HG03060 (cell line): ENCODE measurements around the gene SPRR1B.
"Not testable (repeated sequence)": the region's sequence is repeated elsewhere in the genome, so short reads cannot be mapped to it uniquely, and the experiment has no call there.

ENCODE experiments used
- ATAC-seq: cut with Tn5 transposase; IDR thresholded peaks from one replicate; pipeline ENCODE4 v1.9.1; 2021; ENCODE audit warnings: low read depth, moderate number of reproducible peaks; ENCODE audit not compliant: unreplicated experiment

SPRR1B gene

GRCh38 chr1:153030895-153031294, at the start of gene SPRR1B:
Gene SPRR1B, plus strand, starts transcription at chr1:153031203. Its CDS starts 1,143 bp downstream, at chr1:153032346.
- ATAC-seq, result no peak

- ATAC-seq, result no peak
Measured at GRCh38 chr1:152982076-152982475, 48.9 kb upstream of the SPRR1B start.

- ATAC-seq, result no peak
Measured at GRCh38 chr1:152983234-152983633, 47.8 kb upstream of the SPRR1B start.

- ATAC-seq, result no peak
Measured at GRCh38 chr1:152983743-152984142, 47.3 kb upstream of the SPRR1B start, which contains the start of gene SPRR1A. Gene SPRR1A, plus strand, starts transcription at chr1:152984081. Its CDS starts 1,150 bp downstream, at chr1:152985231.

- no peak for ATAC-seq
Measured at GRCh38 chr1:152986578-152986977, 44.4 kb upstream of the SPRR1B start.

GRCh38 chr1:152993186-152993585, 37.8 kb upstream of the SPRR1B start:
- no peak for ATAC-seq

GRCh38 chr1:152995842-152996241, 35.2 kb upstream of the SPRR1B start:
- no peak for ATAC-seq

- no peak for ATAC-seq
Measured at GRCh38 chr1:152996633-152997400, 34.2 kb upstream of the SPRR1B start.

GRCh38 chr1:152997901-152998300, 33.1 kb upstream of the SPRR1B start:
- ATAC-seq, result no peak

GRCh38 chr1:152998476-152998875, 32.5 kb upstream of the SPRR1B start:
- no peak for ATAC-seq

- no peak for ATAC-seq
Measured at GRCh38 chr1:152999818-153000217, 31.2 kb upstream of the SPRR1B start.

- ATAC-seq, result no peak
Measured at GRCh38 chr1:153000294-153000693, 30.7 kb upstream of the SPRR1B start.

GRCh38 chr1:153001382-153001781, 29.6 kb upstream of the SPRR1B start, which contains the start of gene SPRR3:
Gene SPRR3, plus strand, starts transcription at chr1:153001749. Its CDS starts 1,272 bp downstream, at chr1:153003021.
- ATAC-seq, result no peak

GRCh38 chr1:153011235-153011758, 19.7 kb upstream of the SPRR1B start:
- not testable (repeated sequence) for ATAC-seq

GRCh38 chr1:153021829-153022228, 9.2 kb upstream of the SPRR1B start:
- ATAC-seq, result not testable (repeated sequence)

GRCh38 chr1:153022340-153022739, 8.7 kb upstream of the SPRR1B start:
- ATAC-seq, result not testable (repeated sequence)

- ATAC-seq, result no peak
Measured at GRCh38 chr1:153023109-153023508, 7.9 kb upstream of the SPRR1B start.

- no peak for ATAC-seq
Measured at GRCh38 chr1:153024413-153024812, 6.6 kb upstream of the SPRR1B start.

GRCh38 chr1:153025797-153026196, 5.2 kb upstream of the SPRR1B start:
- no peak for ATAC-seq

- no peak for ATAC-seq
Measured at GRCh38 chr1:153028766-153029165, 2.2 kb upstream of the SPRR1B start.

- no peak for ATAC-seq
Measured at GRCh38 chr1:153032073-153032472, 1.1 kb downstream of the SPRR1B start.
